Gastroesophageal sphincter (tissue), 4 donors: ENCODE data around the gene TXNDC17. TPM values are rescaled to one million over a fixed set of nuclear protein-coding genes. Genes with fewer than 3 reads are reported as not detected.
"Not testable (repeated sequence)": the region's sequence is repeated elsewhere in the genome, so short reads cannot be mapped to it uniquely, and the experiment has no call there.

Experiments used
- ATAC-seq: fragments of 150-250 bp; one replicate; pipeline ENCODE4 v1.9.1; 2016; ENCODE audit warnings: mild to moderate bottlenecking, moderate library complexity
- H3K27ac ChIP-seq, 4 donors: fragments of 200-600 bp; sonication (generic) in 3 of 4; 1 replicate in 3 of 4; 2 replicates in 1 of 4; pipeline ENCODE4 v1.5.1; 2016 to 2019
- H3K27me3 ChIP-seq: fragments of 200-600 bp; sonication (generic); one replicate; pipeline ENCODE4 v1.5.1; 2019
- H3K36me3 ChIP-seq, 2 donors: fragments of 200-600 bp; sonication (generic); one replicate each; pipeline ENCODE4 v1.5.1; 2019; ENCODE audit warnings: control low read depth in 1 of 2
- H3K4me1 ChIP-seq, 3 donors: fragments of 200-600 bp; sonication (generic); 1 replicate in 2 of 3; 2 replicates in 1 of 3; pipeline ENCODE4 v1.5.1; 2016 to 2019; ENCODE audit warnings: control low read depth in 2 of 3
- H3K4me3 ChIP-seq, 2 donors: fragments of 200-600 bp; sonication (generic); one replicate each; pipeline ENCODE4 v1.5.1; 2019; ENCODE audit warnings: mild to moderate bottlenecking in 1 of 2, moderate library complexity in 1 of 2
- H3K9me3 ChIP-seq, 3 donors: fragments of 200-600 bp; sonication (generic); one replicate each; pipeline ENCODE4 v1.5.1; 2017 to 2019; ENCODE audit warnings: control low read depth in 2 of 3
- CTCF ChIP-seq, 4 experiments: fragments of 200-600 bp in 2 of 4; fragments of 450-650 bp in 2 of 4; sonication (generic) in 1 of 4; IDR thresholded peaks; one replicate each; pipeline ENCODE4 v1.5.1; 2017 to 2019; ENCODE audit warnings: antibody characterized with exemption in 4 of 4, mild to moderate bottlenecking in 2 of 4, moderate library complexity in 2 of 4
- EP300 ChIP-seq: sonication (generic); formaldehyde crosslinking; IDR thresholded peaks from one replicate; pipeline ENCODE4 v1.6.1; 2017; ENCODE audit warnings: antibody characterized with exemption, mild to moderate bottlenecking
- POLR2A ChIP-seq, 2 donors: fragments of 450-650 bp; IDR thresholded peaks; one replicate each; pipeline ENCODE4 v1.6.1; 2017; ENCODE audit warnings: antibody characterized with exemption in 2 of 2, mild to moderate bottlenecking in 2 of 2, moderate library complexity in 1 of 2
- POLR2AphosphoS5 ChIP-seq: sonication (generic); formaldehyde crosslinking; IDR thresholded peaks from one replicate; pipeline ENCODE4 v1.6.1; 2017; ENCODE audit warnings: antibody characterized with exemption
- WGBS, 2 donors: methylation state at CpG; one replicate each; pipeline ENCODE4 v1.1.5; 2018; ENCODE audit warnings: low coverage in 1 of 2; 5-methylcytosine and 5-hydroxymethylcytosine counted together
- total RNA-seq, 4 donors: library from RNA; depleted of rRNA; stranded (reverse); fragments of >200 nt; gene quantifications; one replicate each; pipeline ENCODE4 v1.1.0, GENCODE V29; 2016

TXNDC17 gene
- total RNA-seq: 10 to 100 TPM; 41.2 to 85.8 (median 68.2) TPM

GRCh38 chr17:6640536-6641246, at the start of gene TXNDC17, which contains the start of gene KIAA0753:
Gene TXNDC17 (plus strand): TSS chr17:6641060. CDS start chr17:6641083, 23 bp downstream.
Gene KIAA0753 (minus strand): TSS chr17:6640711. CDS start chr17:6635103, 5,608 bp downstream.
- peaks cover 0 to 51% (median 19%) of the 10 kb centered on the region in 3 donors for H3K4me1 ChIP-seq
- peak within 1 kb of the TSS; percentile 73 to 93 for H3K4me3 ChIP-seq
- H3K9me3 ChIP-seq: no peaks in the 10 kb centered on the region
- peak; percentile 97 for ATAC-seq
- peaks cover 0 to 32% of the 10 kb centered on the region in 2 donors for H3K36me3 ChIP-seq
- peak; percentile 83 to 85 for TF ChIP-seq POLR2A (IDR thresholded peaks at IDR 0.05)
- peak; percentile 97 for TF ChIP-seq POLR2AphosphoS5
- TF ChIP-seq EP300: no peak
- peak within 1 kb of the TSS; percentile 74 to 88 (median 88) for H3K27ac ChIP-seq
- 0% methylated on average over 11 of the region's 52 CpGs; no CpG with 5 or more reads in 1 of the 2 donors for WGBS, 2 donors
- H3K27me3 ChIP-seq: no peaks in the 10 kb centered on the region

GRCh38 chr17:6591599-6592158, 49.2 kb upstream of the TXNDC17 start:
- H3K4me1 ChIP-seq: peaks cover 0 to 2% (median 0%) of the 10 kb centered on the region in 3 donors
- H3K27ac ChIP-seq: peak overlapping the region; percentile 11 to 67 (median 43)
- no peak for TF ChIP-seq POLR2A (IDR thresholded peaks at IDR 0.05)
- TF ChIP-seq POLR2AphosphoS5: no peak
- no peak for TF ChIP-seq EP300
- TF ChIP-seq CTCF (IDR thresholded peaks at IDR 0.05): no peak
- peaks cover 12 to 98% of the 10 kb centered on the region in 2 donors for H3K36me3 ChIP-seq
- H3K4me3 ChIP-seq: no peak overlapping the region
- 43 to 74% methylated on average over 5 of the region's 7 CpGs for WGBS, 2 donors
- peak; percentile 66 for ATAC-seq
- H3K27me3 ChIP-seq: no peaks in the 10 kb centered on the region
- H3K9me3 ChIP-seq: no peaks in the 10 kb centered on the region

- TF ChIP-seq CTCF (IDR thresholded peaks at IDR 0.05): no peak
- Histone ChIP-seq H3K27ac (peak overlapping the region; percentile 11 to 67 (median 43)), H3K4me1 (peaks cover 0 to 2% (median 0%) of the 10 kb centered on the region in 3 donors), H3K36me3 (peaks cover 12 to 97% of the 10 kb centered on the region in 2 donors), H3K4me3 (no peak overlapping the region), H3K9me3 (no peaks in the 10 kb centered on the region), H3K27me3 (no peaks in the 10 kb centered on the region)
- ATAC-seq: no peak
- WGBS, 2 donors: 90 to 95% methylated on average over 2 to 6 of the region's 6 CpGs
These were observed 48.7 kb upstream of the TXNDC17 start for GRCh38 chr17:6592173-6592572.

- H3K4me3 ChIP-seq, H3K27me3 ChIP-seq, H3K9me3 ChIP-seq, ATAC-seq, H3K27ac ChIP-seq: not testable (repeated sequence)
- WGBS, 2 donors: 83 to 100% methylated on average over 1 to 3 of the region's 14 CpGs
- peaks cover 0 to 10% (median 5%) of the 10 kb centered on the region in 3 donors for H3K4me1 ChIP-seq
- H3K36me3 ChIP-seq: peaks cover 12 to 97% of the 10 kb centered on the region in 2 donors
These were observed 47.5 kb upstream of the TXNDC17 start for GRCh38 chr17:6593371-6593770.

GRCh38 chr17:6596081-6596480, 44.8 kb upstream of the TXNDC17 start:
- Histone ChIP-seq H3K27ac (no peak overlapping the region), H3K27me3 (no peaks in the 10 kb centered on the region), H3K4me3 (no peak overlapping the region), H3K4me1 (peaks cover 0 to 25% (median 21%) of the 10 kb centered on the region in 3 donors), H3K9me3 (no peaks in the 10 kb centered on the region), H3K36me3 (peaks cover 7 to 96% of the 10 kb centered on the region in 2 donors)
- no peak for ATAC-seq
- WGBS, 2 donors: 73% methylated on average over 5 of the region's 7 CpGs; no CpG with 5 or more reads in 1 of the 2 donors
- TF ChIP-seq CTCF (IDR thresholded peaks at IDR 0.05): no peak
- no peak for TF ChIP-seq EP300

GRCh38 chr17:6596511-6596910, 44.3 kb upstream of the TXNDC17 start:
- H3K4me1 ChIP-seq: peaks cover 0 to 25% (median 21%) of the 10 kb centered on the region in 3 donors
- no peaks in the 10 kb centered on the region for H3K27me3 ChIP-seq
- no peaks in the 10 kb centered on the region for H3K9me3 ChIP-seq
- H3K4me3 ChIP-seq: no peak overlapping the region
- WGBS, 2 donors: 49 to 52% methylated on average over 2 of the region's 2 CpGs
- H3K27ac ChIP-seq: no peak overlapping the region
- ATAC-seq: no peak
- TF ChIP-seq CTCF (IDR thresholded peaks at IDR 0.05): no peak
- TF ChIP-seq POLR2A (IDR thresholded peaks at IDR 0.05): no peak
- TF ChIP-seq EP300: no peak
- no peak for TF ChIP-seq POLR2AphosphoS5
- peaks cover 7 to 95% of the 10 kb centered on the region in 2 donors for H3K36me3 ChIP-seq
